ENCODE results near the gene LRRC7. TPM values are rescaled to one million over a fixed set of nuclear protein-coding genes. Genes with fewer than 3 reads are reported as not detected.

Gene LRRC7
- total RNA-seq, 1 donor from 2014 or later = not detected

- H3K4me3 ChIP-seq (ENCODE audit: low read depth, low read length) = no peak overlapping the region
- no peak for DNase-seq (ENCODE audit: low read depth)
- TF ChIP-seq, protein P1, sequence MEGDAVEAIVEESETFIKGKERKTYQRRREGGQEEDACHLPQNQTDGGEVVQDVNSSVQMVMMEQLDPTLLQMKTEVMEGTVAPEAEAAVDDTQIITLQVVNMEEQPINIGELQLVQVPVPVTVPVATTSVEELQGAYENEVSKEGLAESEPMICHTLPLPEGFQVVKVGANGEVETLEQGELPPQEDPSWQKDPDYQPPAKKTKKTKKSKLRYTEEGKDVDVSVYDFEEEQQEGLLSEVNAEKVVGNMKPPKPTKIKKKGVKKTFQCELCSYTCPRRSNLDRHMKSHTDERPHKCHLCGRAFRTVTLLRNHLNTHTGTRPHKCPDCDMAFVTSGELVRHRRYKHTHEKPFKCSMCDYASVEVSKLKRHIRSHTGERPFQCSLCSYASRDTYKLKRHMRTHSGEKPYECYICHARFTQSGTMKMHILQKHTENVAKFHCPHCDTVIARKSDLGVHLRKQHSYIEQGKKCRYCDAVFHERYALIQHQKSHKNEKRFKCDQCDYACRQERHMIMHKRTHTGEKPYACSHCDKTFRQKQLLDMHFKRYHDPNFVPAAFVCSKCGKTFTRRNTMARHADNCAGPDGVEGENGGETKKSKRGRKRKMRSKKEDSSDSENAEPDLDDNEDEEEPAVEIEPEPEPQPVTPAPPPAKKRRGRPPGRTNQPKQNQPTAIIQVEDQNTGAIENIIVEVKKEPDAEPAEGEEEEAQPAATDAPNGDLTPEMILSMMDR (conservative IDR thresholded peaks at IDR 0.05; ENCODE audit: low read depth, low read length) = no peak
These were observed 524.1 kb downstream of the LRRC7 start for GRCh38 chr1:70091811-70092210.

- TF ChIP-seq, protein P1 (conservative IDR thresholded peaks at IDR 0.05; ENCODE audit: low read depth, low read length) = no peak
- no peak for DNase-seq (ENCODE audit: low read depth)
- H3K4me3 ChIP-seq (ENCODE audit: low read depth, low read length) = no peak overlapping the region
These were observed 524.8 kb downstream of the LRRC7 start for GRCh38 chr1:70092526-70092925.

DNA sequence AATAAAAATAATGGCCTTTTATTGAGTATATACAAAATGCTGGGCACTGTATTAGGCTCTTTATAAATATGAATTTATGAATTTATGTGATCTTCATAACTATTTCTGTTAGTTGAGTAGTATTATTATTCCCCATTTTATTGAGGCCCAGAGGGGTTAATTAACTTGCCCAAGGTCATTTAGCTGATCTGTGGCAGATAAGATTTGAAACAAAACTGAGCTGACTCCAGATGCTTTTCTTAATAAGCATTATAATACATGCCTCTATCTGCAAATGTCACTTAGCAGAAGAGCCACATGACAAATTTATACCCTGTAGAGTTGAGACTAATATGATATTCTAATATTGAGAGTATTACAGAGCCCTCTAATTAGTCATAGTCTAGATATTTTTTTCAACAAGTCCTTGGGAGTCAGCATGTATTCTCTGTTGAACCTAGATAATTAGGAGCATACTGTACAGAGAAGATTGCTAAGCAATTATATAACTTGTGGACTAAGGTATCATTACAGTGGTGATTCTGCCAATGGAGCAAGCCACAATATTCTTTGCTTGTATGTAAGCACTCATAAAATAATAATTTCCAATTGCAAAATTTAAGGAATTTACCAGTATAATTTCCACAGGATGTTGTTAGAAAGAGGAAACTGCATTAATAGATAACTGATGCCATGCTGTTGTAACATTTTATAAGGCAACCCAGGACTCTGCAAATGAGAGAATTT is 525.7 kb downstream of the LRRC7 start:
- DNase-seq (ENCODE audit: low read depth) = no peak
- no peak overlapping the region for H3K4me3 ChIP-seq (ENCODE audit: low read depth, low read length)
- TF ChIP-seq, protein P1 (conservative IDR thresholded peaks at IDR 0.05; ENCODE audit: low read depth, low read length) = no peak

GRCh38 chr1:70101231-70101630 is 533.5 kb downstream of the LRRC7 start:
- no peak overlapping the region for H3K4me3 ChIP-seq (ENCODE audit: low read depth, low read length)
- TF ChIP-seq, protein P1 (conservative IDR thresholded peaks at IDR 0.05; ENCODE audit: low read depth, low read length) = no peak
- no peak for DNase-seq (ENCODE audit: low read depth)

DNA sequence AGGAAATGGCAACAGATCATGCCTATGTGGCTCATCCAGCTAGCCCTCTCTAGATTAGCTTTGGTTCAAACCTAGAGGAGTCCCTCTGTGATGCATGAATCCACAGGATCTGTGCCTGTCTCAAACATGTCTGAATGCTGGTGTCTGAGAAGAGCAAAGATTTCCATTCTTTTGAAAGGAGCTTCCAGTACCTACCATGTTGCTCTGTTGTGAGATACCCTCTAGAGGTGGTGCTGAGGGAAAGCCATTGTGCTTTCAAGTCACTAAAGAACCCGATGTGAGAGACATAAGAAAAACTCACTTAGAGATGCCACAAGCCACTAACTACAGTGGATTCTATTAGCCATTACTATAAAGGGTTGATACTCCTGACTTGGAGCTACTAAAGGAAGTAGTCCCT is 534.1 kb downstream of the LRRC7 start:
- DNase-seq (ENCODE audit: low read depth) = no peak
- H3K4me3 ChIP-seq (ENCODE audit: low read depth, low read length) = no peak overlapping the region
- TF ChIP-seq, protein P1 (conservative IDR thresholded peaks at IDR 0.05; ENCODE audit: low read depth, low read length) = no peak

DNA sequence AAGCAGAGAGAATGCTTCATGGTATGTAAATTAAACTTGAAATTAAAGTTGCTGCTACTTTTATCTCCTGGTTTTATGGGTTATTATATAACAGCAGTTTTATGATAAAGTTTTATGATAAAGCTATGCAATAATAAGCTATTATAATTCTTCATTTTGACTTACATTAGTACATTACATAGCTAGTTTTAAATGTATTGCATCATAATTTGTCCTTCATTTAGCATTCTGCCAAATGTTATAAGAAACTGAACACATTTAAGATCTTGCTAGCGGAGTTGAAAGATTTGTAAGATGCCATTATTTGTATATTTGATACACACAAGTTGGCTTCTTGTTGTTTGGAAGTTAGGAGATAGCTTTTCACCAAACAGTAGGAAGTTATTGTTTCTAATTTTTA is 536.0 kb downstream of the LRRC7 start:
- TF ChIP-seq, protein P1 (conservative IDR thresholded peaks at IDR 0.05; ENCODE audit: low read depth, low read length) = no peak
- no peak overlapping the region for H3K4me3 ChIP-seq (ENCODE audit: low read depth, low read length)
- no peak for DNase-seq (ENCODE audit: low read depth)

- no peak for DNase-seq (ENCODE audit: low read depth)
- H3K4me3 ChIP-seq (ENCODE audit: low read depth, low read length) = no peak overlapping the region
- TF ChIP-seq, protein P1 (conservative IDR thresholded peaks at IDR 0.05; ENCODE audit: low read depth, low read length) = no peak
These were observed 541.5 kb downstream of the LRRC7 start for GRCh38 chr1:70109241-70109640.
